HG03196 (cell line): ENCODE data around the gene COL8A1.

ENCODE experiments used
- ATAC-seq: cut with Tn5 transposase; IDR thresholded peaks from one replicate; pipeline ENCODE4 v1.9.1; 2021; ENCODE audit not compliant: unreplicated experiment

COL8A1 gene

DNA sequence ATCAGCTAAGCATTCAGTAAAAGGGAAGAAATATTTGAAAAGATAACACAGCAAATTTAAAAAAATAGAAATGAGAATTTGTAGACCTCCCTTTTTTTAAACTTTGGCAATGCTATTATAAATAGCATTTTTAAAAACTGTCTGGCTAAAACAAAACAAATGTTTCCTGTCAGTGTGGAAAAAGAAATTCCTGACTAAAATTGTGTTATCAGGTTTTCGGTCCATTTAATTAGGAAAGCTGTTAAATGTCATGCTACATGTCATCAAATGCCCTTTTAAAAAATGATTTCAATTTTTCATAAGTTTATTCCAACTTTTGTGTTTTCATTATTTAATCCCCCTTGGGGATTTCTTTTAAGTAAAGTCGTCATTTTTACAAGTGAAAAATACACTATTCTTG is 29.6 kb downstream of the COL8A1 start:
- ATAC-seq = no peak

DNA sequence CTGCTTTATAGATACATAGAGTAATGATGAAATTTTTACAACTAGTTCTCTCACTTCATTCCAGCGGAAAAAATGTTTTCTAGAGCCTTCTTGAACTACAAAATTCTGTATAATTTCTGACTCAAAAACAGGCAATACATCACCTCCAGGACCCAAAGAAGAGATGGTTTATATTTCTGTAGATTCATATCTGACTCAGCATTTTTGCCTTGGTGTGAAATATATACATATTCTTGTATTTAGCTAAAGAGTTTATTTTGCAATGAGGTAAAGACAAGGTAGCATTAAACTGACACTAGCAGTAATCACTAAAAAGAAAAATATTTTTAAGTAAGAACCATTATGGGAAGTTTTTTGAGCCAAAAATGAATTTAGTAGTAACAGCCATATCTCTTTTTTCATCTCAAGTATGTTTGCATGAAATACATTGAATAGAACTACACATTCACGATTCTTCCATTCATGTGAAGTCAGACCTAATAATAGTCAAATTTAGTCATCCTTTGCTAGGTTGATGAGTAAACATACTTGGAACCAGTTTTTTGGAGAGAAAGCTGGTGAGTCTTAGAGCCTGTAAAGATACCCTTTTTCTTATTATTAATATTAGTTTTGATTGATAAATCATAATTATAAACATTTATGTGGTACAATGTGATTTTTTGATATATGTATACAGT is 31.6 kb downstream of the COL8A1 start:
- no peak for ATAC-seq

DNA sequence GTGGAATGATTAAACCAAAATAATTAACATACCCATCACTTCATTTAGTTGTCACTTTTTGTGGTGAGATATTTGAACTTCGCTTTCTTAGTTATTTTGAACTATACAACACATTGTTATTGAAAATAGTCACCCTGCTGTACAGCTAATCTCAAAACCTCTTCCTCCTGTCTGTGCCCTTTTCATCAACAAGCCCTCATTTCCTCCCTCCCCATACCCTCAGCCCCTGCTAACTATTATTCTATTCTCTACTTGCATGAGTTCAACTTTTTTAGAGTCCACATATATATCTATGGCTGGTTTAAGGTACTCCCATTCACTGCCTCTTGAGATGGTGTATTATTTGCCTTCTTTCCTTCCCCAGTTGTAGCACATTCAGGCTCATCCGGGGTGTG is 32.2 kb downstream of the COL8A1 start:
- ATAC-seq = no peak

DNA sequence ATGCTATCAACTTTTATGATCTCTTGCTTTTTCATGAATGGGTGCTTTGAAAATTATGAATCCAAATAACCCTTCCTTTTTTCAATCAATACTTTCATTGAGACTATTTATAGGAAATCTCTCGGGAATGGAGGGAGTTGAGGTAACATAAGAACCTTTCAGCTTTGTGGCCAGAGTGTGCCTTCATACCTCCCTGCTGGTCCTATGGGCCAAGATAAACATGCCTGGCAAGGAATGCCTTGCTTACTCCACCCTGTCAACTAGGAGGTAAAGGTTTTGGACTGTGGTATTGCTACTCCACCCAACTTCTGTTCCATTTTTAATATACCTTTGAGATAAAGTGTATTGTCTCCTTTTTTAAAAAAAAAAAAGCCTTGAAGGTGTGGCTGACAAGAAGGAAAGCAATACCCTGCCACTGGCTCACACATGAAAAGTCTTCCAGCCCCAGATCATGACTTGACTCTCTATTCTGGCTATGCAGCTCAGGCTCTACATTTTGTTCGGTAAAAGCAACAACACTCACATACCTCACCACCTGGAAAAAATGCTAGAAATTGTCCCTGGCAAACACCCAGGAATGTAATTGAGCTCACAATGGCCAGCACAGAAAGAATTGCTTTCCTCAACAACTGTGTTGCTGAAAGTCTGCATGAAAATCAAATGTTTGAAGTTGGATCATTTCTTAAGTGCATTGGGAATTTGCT is 35.8 kb downstream of the COL8A1 start:
- no peak for ATAC-seq

DNA sequence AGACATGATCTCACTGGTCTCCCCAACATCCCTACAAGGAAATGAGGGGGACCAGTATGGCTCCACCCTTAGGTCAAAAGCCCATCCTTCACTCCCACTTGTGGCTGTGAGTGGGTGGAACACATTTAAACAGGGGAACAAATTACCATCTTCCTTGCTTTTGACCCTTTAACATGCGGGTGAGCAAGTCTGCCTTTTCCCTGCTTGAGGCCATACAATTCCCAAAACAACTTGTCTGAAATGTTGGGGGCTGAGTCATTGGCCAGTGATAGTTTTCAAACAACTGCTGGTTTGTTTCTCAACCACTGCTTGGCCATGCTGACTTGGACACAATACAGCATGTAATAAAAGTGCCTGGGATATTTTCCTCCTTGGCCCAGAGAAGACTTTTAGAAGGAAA is 39.6 kb downstream of the COL8A1 start:
- no peak for ATAC-seq

DNA sequence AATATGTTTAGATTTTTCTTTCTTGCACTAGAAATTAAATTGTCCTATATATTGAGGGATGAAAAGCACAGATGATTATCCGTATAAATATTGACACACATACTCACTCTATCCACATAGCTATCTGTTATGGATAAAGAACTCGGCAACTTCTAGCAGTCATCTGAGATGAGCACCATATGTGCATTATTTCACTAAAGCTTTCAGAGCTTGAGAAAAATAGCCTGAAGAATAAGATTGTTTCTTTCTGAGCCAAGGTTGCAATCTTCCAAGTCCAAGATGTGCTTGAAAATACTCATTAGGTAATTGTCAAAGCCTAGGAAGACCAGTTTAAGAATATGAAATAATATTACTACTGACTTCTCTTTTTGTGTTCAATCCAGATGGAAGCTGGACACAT is 40.5 kb downstream of the COL8A1 start:
- ATAC-seq = no peak

DNA sequence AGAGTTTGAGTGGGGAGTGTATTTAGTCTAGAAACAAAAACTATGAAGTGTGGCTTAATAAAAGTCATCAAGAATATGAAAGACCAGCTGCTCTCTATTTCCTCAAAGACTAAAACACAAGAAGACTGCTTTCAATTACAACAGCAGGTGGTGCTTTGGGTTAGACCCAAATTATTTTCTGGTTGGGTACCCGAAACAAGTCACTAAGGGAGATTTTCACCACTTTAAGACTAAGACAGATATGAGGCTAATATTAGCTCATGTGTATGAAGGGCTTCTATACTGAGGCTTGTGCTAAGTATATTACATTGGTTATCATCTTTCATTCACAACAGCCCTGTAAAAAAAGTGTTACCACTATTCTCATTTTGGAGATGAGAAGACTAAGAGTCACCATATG is 43.1 kb downstream of the COL8A1 start:
- ATAC-seq = no peak

DNA sequence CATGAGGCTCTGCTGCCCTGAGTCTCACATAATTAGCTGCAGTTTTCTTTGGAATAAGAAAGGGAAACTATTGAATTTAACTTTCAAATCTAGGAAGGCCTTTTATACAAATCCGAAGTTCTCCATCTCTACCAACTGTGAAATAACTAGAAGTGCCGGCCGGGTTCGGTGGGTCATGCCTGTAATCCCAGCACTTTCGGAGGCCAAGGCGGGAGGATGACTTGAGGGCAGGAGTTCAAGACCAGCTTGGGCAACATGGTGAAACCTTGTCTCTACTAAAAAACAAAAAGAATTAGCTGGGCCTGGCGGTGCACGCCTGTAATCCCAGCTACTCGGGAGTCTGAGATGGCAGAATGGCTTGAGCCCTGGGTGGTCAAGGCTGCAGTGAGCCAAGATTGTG is 43.6 kb downstream of the COL8A1 start:
- no peak for ATAC-seq

DNA sequence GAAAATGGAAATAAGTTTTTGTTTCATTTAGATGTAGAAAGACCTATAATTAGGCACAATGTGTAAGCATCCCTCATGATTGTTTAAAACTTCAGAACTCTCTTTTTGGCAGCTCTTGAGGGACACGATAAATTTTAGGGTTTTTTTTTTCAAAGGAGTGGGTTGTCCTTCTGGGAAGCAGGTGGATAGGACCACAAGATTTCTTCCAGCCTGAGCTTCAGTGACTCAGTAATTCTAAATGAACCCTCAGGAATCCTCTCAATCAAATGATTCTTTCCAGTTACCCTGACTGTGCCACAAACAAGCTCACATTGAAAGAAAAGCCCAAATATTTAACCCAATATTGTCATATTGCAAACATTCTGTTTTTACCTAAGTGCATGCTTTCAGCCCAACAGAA is 45.1 kb downstream of the COL8A1 start:
- no peak for ATAC-seq

DNA sequence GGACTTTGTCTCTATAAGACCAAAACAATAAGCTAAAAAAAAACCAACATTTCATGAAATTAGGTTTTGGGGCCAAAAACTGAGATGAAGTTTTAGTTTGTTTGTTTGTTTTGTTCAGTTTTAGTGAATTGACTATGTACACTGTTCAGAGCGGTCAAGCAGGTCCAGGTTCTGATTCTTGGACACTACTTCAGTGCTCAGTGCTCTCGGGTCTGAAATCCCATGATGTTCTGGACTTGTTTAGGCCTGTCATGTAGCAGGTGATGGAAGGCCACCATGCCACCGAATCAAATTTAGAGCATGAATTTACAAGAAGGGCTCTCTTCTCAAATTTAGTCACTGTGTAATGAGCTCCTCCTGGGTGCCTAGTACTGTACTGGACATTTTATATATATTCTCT is 45.5 kb downstream of the COL8A1 start:
- ATAC-seq = no peak

DNA sequence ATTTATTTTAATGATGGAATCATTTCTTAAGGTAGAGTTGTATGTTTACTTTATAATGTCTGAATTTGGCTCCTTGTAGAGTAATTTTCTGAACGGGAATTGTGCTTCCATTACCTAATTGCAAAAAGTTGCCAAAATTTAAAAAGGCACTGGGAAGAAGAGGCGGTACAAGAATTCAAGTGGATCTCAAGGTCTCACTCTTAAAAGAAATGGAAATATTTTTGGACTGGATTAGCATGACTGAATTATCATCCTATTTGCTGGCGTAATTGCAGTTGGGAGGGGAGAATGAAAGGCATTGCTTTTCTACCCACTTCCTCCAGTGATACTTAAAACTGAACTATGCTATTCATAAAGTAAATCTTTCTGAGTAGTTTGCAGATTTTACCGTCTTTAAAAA is 46.2 kb downstream of the COL8A1 start:
- no peak for ATAC-seq

DNA sequence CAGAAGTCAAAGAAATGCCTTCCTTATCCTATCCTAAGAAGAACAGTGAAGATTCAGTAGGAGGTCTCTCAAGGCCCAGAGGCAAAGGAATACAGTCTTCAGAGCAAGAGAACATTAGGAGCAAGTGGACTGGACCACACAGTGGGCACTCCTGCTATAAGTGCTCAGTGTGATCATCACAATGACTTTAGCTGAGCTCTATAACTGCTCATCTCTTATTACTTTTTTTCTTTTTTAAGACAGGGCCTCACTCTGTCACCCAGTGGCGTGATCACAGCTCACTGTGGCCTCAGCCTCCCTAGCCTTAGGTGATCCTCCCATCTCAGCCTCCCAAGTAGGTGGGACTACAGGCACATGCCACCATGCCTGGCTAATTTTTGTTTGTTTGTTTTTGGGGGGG is 48.1 kb downstream of the COL8A1 start:
- ATAC-seq = no peak

DNA sequence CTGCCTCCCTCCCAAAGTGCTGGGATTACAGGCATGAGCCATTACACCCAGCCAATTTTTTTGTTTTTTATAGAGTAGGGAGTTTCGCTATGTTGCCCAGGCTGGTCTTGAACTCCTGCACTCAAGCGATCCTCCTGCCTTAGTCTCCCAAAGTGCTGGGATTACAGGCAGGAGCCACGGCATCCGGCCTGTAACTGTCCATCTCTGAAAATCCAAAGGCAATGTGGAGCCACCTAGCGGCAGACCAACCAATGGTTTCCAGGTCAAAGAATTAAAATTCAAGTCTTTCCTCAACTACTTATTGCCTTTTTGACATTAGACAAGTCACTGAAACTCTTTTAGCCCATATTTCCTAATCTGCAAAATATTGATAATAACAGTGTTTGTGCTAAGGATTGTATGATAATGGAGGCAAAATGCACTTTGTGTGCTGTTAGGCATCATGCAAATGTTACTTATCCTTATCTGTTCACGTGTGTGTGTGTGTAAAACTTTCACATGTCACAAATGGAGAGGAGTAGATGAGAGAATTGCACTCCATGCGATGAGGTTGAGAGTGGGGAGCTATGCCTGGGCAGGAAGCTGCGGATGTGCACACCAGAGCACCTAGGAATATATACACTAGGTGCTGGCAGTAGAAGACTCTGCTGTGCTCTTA is 48.7 kb downstream of the COL8A1 start:
- peak; percentile 60 for ATAC-seq

DNA sequence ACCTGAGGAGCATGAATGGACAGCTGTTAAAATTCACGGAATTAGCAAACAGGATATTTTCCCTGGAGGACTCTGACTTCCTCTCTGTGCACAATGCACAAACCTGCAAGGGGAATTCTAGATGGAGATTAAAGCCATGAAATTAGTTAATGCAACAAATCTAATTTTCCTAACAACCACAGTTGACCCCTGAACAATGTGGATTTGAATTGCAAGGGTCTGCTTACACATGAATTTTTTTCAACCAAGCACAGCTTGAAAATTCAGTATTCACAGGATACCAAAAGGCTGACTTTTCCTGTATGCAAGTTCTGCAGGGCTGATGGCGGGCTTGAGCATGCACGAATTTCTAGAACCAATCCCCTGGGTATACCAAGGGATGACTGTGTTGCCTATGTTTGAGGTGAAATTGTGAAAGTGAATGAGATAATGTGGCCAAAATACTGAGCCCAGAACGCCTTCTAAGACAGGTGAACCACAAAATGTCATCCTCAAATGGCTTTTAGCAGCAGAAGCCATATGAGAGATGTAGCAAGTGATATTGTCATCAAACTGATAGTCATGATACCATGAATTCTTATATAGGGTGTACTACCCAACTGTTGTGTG is 52.5 kb downstream of the COL8A1 start:
- ATAC-seq = no peak

DNA sequence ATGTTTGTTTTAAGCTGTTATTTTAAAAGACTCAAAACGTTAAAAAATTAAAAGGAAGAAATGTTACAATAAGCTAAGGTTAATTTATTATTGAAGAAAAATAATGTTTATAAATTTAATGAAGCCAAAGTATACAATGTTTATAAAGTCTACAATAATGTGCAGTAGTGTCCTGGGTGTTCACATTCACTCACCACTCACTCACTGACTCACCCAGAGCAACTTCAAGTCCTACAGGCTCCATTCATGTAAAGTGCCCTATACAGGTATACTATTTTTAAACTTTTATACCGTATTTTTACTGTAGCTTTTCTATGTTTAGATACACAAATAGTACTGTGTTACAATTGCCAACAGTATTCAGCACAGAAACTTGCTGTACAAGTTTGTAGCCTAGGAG is 55.2 kb downstream of the COL8A1 start:
- no peak for ATAC-seq

DNA sequence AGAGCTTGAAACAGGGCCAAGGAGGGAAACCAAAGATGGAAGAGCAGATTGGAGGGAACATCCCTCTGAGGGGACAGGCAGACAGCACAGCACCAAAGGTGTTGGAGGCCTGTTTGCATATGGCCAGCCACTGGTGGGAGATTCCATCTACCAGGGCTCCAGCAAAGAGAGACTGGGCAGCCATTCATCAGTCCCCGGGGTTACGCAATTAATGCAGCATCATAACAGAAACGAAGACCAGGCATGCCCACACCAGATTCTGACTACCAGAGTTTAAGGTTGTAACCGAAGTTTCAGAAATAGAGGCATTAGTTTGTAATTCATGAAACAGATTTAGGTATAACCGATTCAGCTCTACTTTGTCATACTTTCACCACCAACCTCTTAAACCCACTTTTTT is 58.1 kb downstream of the COL8A1 start:
- no peak for ATAC-seq

DNA sequence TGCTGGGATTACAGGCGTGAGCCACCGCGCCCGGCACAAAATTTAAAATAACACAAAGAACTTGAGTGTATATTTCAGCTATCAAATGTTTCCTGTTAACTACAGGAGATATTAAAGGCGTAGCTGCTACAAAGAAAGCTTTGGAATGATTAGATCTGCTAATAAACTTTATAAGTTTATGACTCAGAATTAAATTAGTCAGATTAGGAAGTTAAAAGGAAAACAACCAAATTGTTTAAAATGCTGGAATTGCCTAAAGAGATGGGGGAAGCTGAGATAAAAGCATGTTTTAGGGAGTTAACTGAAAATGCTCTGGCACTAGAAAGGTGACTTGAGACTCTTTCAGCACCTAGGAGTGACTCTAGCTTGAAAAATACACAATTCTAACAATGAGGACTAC is 58.9 kb downstream of the COL8A1 start:
- ATAC-seq = no peak

DNA sequence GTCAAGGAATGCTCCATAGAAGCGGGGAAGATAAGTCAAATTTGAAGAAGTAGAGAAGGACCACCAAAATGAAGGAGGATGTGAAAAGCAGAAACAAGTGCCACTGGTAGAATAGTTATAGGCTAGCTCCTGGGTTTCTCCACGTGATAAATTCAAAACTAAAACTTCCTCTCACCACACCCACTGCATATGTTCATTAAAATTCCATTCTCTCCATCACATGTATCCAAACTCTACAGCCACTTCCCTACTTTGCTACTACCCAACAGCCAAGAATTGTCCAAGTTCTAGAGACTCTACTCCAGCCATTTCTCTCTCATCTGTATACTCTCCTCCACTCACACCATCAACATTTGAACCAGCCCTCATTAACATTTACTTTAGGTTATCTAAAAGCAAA is 60.5 kb downstream of the COL8A1 start:
- ATAC-seq = no peak

DNA sequence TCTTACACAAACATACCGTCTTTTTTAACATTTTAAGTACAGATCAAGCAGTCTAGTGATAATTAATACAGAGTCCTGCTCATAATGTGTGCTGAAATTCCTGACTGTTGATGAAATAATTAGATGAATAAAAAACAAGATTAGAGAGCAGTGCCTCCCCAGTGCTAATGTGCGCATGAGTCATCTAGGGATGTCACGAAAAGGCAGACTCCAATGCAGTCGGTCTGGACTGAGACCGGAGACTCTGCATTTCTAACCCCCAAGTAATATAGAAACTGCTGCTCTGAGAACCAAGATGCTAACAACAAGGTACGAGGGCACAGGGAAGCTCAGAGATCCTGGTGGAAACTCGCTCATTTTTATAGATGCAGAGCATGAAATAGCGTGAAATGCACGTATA is 61.4 kb downstream of the COL8A1 start:
- no peak for ATAC-seq

DNA sequence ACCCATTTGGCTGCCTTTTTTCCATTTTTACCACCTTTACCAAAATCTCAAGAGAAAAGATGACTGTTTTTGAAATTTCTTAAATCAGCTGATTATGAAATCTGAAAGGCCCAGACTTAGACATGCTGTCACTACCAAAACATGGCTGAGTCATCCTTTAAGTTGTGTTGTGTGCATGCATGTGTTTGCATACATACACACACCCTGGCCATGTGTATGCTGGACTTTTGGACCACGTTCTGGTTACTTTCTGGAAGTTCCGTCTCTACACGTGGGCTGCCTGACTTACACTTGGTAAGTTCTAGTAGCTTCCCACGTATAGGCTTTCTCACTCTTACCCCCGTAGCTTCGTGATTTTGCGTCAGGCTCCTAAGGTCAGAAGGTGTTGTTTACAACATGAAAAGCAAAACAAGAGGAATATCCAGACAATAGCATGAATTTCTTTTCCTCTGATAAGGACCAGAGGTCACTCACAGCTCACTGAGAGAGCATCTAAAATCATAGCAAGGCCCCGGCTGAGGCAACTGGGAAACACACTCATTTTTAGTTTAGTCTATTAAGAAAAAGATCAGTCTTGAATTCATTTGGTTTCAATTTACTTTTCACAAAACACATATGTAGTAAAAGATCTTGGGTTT is 62.4 kb downstream of the COL8A1 start:
- no peak for ATAC-seq
